Panc1 (cell line): ENCODE measurements around the gene FOXN4. TPM values are rescaled to one million over a fixed set of nuclear protein-coding genes. Genes with fewer than 3 reads are reported as not detected.

Experiments used
- ATAC-seq: fragments of 200-7000 bp; cut with Tn5 transposase; 2 replicates; pipeline ENCODE4 v1.9.1; 2020; ENCODE audit warnings: mild to moderate bottlenecking, moderate library complexity
- BruUV-seq: library from RNA; stranded (reverse); fragments of 400-500 nt; replicated peaks from 2 replicates; lab custom pipeline; 2021; lab: Mats Ljungman, UMichigan
- CTCF ChIA-PET: fragments of 300-600 bp; sonication (Branson Sonifier 250); formaldehyde crosslinking; loops from one replicate; lab custom pipeline; 2022; ENCODE audit warnings: antibody characterized with exemption; lab: Charles Lee
- POLR2A ChIA-PET: fragments of 300-600 bp; sonication (Branson Sonifier 250); formaldehyde crosslinking; loops from one replicate; lab custom pipeline; 2022; ENCODE audit warnings: antibody characterized with exemption; lab: Charles Lee
- DNase-seq: peaks from one replicate; pipeline ENCODE4 v3.0.0-alpha.2; 2010; ENCODE audit warnings: low read depth, low spot score
- H3K27ac ChIP-seq: 2 replicates; pipeline ENCODE4 v1.5.1; 2011; ENCODE audit warnings: mild to moderate bottlenecking, low read length, inconsistent platforms
- H3K27me3 ChIP-seq: fragments of 200-500 bp; sonication (Bioruptor generic); 2 replicates; pipeline ENCODE4 v1.6.0; 2014; ENCODE audit warnings: low read length, inconsistent platforms; ENCODE audit not compliant: control insufficient read depth, insufficient read depth
- H3K36me3 ChIP-seq: fragments of 200-500 bp; sonication (Bioruptor generic); 2 replicates; pipeline ENCODE4 v1.5.1; 2014; ENCODE audit warnings: inconsistent platforms, mild to moderate bottlenecking, low read length, moderate library complexity; ENCODE audit not compliant: control insufficient read depth, insufficient read depth
- H3K4me1 ChIP-seq: 2 replicates; pipeline ENCODE4 v1.5.1; 2011; ENCODE audit warnings: inconsistent platforms, mild to moderate bottlenecking, low read length, moderate library complexity; ENCODE audit not compliant: control insufficient read depth, insufficient read depth
- H3K4me3 ChIP-seq, 2 experiments: 2 replicates each; pipeline ENCODE4 v1.5.1; 2011 to 2012; ENCODE audit warnings: low read depth in 2 of 2, low read length in 2 of 2, mild to moderate bottlenecking in 2 of 2, inconsistent platforms in 1 of 2, moderate library complexity in 1 of 2
- H3K9me3 ChIP-seq: fragments of 200-500 bp; sonication (Bioruptor generic); 2 replicates; pipeline ENCODE4 v1.5.1; 2014; ENCODE audit warnings: low read depth, mild to moderate bottlenecking, inconsistent platforms, low read length, moderate library complexity; ENCODE audit not compliant: control insufficient read depth, insufficient read depth
- CTCF ChIP-seq: fragments of 450-650 bp; IDR thresholded peaks from 2 replicates; pipeline ENCODE4 v1.5.1; 2017; ENCODE audit warnings: mild to moderate bottlenecking
- POLR2AphosphoS5 ChIP-seq: IDR thresholded peaks from 2 replicates; pipeline ENCODE4 v1.6.1; 2012; ENCODE audit warnings: mild to moderate bottlenecking, low read depth, low read length, moderate library complexity
- REST ChIP-seq, 2 experiments: IDR thresholded peaks; 2 replicates each; pipeline ENCODE4 v1.6.1; 2011 to 2012; ENCODE audit warnings: low read depth in 2 of 2, control low read depth in 1 of 2, low read length in 1 of 2, mild to moderate bottlenecking in 1 of 2, moderate library complexity in 1 of 2; ENCODE audit not compliant: insufficient read depth in 1 of 2
- SIN3A ChIP-seq: IDR thresholded peaks from 2 replicates; pipeline ENCODE4 v1.6.1; 2012; ENCODE audit warnings: low read depth, mild to moderate bottlenecking, low read length, moderate library complexity, borderline replicate concordance; ENCODE audit not compliant: insufficient read depth
- TCF7L2 ChIP-seq: IDR thresholded peaks from 2 replicates; pipeline ENCODE4 v1.6.1; 2011; ENCODE audit warnings: mild to moderate bottlenecking, low read depth, low read length, inconsistent platforms
- in situ Hi-C: cut with HindIII; loops from 2 replicates; pipeline ENCODE4 v1.10.0; 2016; ENCODE audit warnings: low sequenced_read_pairs, low pct_unique_long_range_greater_than_20kb
- intact Hi-C: fragments of 100-400 bp; cut with micrococcal nuclease; formaldehyde crosslinking; loops from one replicate; pipeline ENCODE4 v1.10.0; 2022; ENCODE audit not compliant: unreplicated experiment
- total RNA-seq: library from RNA; stranded (reverse); gene quantifications from one replicate; pipeline ENCODE4 v1.2.1, GENCODE V29; 2021; ENCODE audit not compliant: unreplicated experiment

FOXN4 gene
- total RNA-seq, 1 experiment from 2014 or later, result 0.08 TPM

GRCh38 chr12:109228664-109229063 is 80.4 kb downstream of the FOXN4 start:
- no peaks in the 10 kb centered on the region for H3K27me3 ChIP-seq
- no peak overlapping the region for H3K4me3 ChIP-seq
- ATAC-seq, result no peak
- no peaks in the 10 kb centered on the region for H3K4me1 ChIP-seq
- H3K9me3 ChIP-seq, result no peaks in the 10 kb centered on the region
- in situ Hi-C loops, result no loop called here
- no peaks in the 10 kb centered on the region for H3K36me3 ChIP-seq
- TF ChIP-seq TCF7L2 (no peak), SIN3A (no peak), REST (IDR thresholded peaks at IDR 0.05; ENCODE audit: insufficient read depth in 1 of 2, low read depth in 2 of 2, low read length in 1 of 2) (no peak), CTCF (no peak), POLR2AphosphoS5 (no peak)
- no peak overlapping the region for H3K27ac ChIP-seq
- intact Hi-C loops, result no loop called here
- ChIA-PET POLR2A (interaction anchor here (0.6 kb wide), 1 partner anchor 378 kb away, joined by 8 read pairs; no protein-coding TSS in a partner anchor), CTCF (no interaction called here)
- BruUV-seq, result no TSS peak
- DNase-seq, result no peak

Other genes starting within 250 kb of the FOXN4 start
- 41.6 TPM for gene ALKBH2, start 215.8 kb downstream of the FOXN4 start, total RNA-seq
- gene UNG, start 211.7 kb downstream of the FOXN4 start, total RNA-seq, result 74.4 TPM
- gene ACACB, start 192.7 kb downstream of the FOXN4 start, total RNA-seq, result 12.3 TPM
- not detected for gene MYO1H, start 38.6 kb upstream of the FOXN4 start, total RNA-seq
- gene KCTD10, start 168.0 kb upstream of the FOXN4 start, total RNA-seq, result 55.2 TPM
- gene UBE3B, start 168.3 kb upstream of the FOXN4 start, total RNA-seq, result 38.9 TPM